Left cardiac atrium (tissue), 4 donors: ENCODE measurements around the gene RUNX2. TPM values are rescaled to one million over a fixed set of nuclear protein-coding genes. Genes with fewer than 3 reads are reported as not detected.

Experiments
- ATAC-seq, 2 donors: fragments of 200-7000 bp; cut with Tn5 transposase; one replicate each; pipeline ENCODE4 v1.9.1; 2020; ENCODE audit warnings: mild to moderate bottlenecking in 2 of 2, moderate library complexity in 2 of 2
- DNase-seq: peaks from one replicate; pipeline ENCODE4 v3.0.0-alpha.2; 2020
- intact Hi-C, 2 donors: fragments of 100-400 bp; cut with DNase I; formaldehyde crosslinking; loops; one replicate each; pipeline versions ENCODE4 v1.14.1 to v1.15.1; 2022 to 2023
- total RNA-seq, 2 donors: library from RNA; stranded (reverse); fragmentation: NEBNext Ultra II Directional; extraction: Animal tissue kit (Norgen Biotek cat#: 25700); gene quantifications; one replicate each; pipeline ENCODE4 v1.2.1, GENCODE V29; 2021
- donor health status: DM: no; HTN: yes; CAD: no.
- donor health status: DM: no; HTN: yes; CAD: no; lungs with severe emphysema.
- donor health status: DM: yes; HTN: yes; CAD: no.
- donor health status: Dilated cardiomyopathy.

RUNX2 gene
- total RNA-seq, 2 donors from 2014 or later, result 0.44 to 0.68 TPM

DNA sequence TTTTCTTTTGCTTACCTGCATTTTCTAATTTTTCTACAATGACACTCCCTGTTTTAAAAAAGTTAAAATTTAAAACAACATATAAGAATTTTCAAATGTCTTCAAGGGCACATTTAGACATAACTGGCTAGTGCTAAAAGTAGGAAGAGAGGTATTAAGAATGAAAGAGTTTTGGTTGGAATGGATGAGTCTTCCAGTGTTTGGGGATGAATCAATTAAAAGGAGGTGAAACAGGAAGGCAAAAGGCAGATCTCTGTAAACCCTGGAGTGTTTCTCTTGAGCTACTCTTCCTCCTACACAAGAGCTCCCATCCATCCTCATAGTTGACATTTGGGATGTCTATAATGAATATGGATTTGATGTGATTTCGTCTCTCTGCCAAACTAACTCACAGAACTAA lies 288.1 kb downstream of the RUNX2 start:
- ATAC-seq (no peak), DNase-seq (no peak)
- intact Hi-C loops, result no loop called here

DNA sequence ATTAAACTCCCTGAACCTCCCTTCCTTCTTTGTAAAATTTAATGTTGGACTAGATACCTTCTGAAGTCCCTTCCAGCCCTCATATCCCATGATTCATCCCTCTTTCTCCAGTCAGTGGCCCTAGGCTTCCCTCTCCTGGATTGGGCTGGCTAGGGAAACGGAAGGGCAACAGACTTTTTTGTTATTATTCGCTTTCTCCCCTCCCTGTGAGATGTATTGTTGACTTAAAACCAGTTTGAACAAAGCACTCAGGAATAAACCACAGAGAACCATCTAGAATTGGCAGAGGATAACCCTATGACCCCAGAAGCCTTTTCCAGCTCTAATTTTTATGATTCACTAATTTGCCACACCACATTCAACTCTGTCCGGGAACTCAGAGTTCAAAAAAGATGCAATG lies 289.3 kb downstream of the RUNX2 start:
- intact Hi-C loops, result no loop called here
- DNase-seq (no peak), ATAC-seq (no peak)

DNA sequence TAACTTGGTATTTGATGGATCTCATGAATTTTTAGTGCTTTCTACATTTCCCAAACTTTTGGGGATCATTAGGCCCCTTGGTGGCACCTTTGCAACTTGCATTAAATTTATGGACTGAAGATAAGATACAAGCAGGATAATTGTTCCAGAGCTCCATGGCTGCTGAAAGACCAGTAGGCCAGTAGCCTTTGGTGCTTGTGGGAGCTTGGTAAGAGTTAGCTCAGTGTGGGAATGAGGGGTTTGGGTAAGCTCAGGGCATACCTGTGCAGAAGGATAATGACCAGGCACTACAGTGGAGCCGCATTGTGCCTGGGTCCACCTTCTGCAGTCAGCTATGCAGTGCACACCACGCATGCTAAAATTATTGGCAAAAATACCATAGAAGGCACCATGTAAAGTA lies 290.1 kb downstream of the RUNX2 start:
- DNase-seq, result no peak
- ATAC-seq, result no peak
- intact Hi-C loops, result no loop called here

DNA sequence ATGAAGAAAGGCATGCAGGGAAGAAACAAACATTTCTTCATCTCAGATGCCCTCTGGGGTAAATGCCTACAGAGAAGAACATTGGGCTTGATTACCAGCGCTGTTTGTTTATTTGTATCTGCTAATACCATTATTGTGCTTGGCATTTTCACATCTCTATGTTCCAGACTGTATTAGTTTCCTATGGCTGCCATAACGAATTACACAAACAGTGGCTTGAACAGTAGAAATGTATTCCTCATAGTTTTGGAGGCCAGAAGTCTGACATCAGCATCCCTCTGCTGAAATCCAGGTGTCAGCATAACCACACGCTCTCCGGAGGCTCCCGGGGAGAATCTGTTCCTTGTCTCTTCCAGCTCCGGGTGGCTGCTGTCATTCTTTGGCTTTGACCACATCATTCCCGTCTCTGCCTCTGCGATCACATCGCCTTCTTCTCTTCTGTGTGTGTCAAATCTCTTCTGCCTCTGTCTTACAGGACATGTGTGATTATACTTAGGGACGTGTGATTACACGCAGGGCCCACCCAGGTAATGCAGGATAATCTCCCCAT lies 291.2 kb downstream of the RUNX2 start:
- no peak for ATAC-seq

DNA sequence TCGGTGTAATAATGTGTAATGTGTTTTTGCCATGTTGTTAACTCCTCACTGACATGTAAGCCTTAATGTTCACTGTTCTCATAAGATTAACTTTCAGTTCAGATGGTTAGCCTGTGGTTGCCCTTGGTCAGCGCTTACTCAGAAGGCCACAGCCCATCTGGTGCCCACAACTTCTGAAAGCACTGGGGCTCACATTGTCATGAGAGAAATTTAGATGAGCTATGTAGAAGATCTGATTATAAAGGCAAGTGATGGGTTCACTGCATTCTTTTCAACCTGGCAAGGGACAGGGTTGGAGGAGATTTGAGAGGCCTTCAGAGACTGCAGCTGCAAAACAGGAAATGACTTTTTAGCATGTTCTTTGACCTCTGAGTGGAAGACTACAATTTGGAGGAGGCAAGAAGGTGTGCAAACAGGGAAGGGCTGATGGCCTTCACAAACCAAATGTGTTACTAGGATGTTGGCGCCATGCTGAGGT lies 291.9 kb downstream of the RUNX2 start:
- intact Hi-C loops, result no loop called here
- no peak for ATAC-seq

More for the DNA sequence above, 291.2 kb downstream of the RUNX2 start:
- intact Hi-C loops, result no loop called here
- no peak for DNase-seq

DNA sequence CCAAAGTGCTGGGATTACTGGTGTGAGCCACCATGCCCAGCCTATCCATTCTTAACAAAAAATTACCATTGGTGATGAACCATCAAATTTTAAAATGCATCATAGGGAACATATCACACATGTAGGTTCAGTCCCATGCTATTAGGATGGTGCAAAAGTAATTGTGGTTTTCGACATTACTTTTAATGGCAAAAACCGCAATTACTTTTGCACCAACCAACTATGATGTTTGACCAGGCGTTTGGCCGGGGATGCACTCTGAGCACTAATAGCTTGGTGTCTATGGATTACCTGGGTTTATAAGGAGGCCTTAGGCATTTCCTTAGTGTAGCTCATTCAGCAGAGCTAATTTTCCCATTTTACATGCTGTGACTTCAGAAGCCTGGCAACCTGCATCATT lies 296.1 kb downstream of the RUNX2 start:
- DNase-seq (no peak), ATAC-seq (no peak)
- intact Hi-C loops, result no loop called here

More for the DNA sequence above, 291.9 kb downstream of the RUNX2 start:
- DNase-seq, result no peak

DNA sequence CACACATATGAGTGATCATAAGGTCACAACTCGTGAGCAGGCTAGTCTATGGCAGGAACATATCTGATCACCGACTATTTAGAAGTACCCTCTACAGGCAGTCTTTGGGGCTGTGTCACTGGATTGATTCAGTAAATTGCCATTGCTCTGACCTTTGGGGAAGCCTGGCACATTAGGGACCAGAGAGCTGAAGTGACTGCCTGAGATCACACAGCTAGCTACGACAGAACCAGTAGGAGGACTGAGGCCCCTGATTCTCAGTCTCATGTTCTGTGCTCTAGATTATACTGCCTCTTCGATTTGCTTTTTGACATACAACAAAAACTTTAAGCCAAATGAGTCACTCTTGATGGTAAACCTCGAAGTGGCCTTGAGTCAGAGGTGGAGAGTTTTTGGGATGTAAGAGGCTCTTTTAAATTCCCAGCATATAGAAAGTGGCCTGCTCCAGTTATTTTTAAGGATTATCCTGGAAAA lies 297.1 kb downstream of the RUNX2 start:
- intact Hi-C loops, result no loop called here
- ATAC-seq, result no peak
- no peak for DNase-seq

DNA sequence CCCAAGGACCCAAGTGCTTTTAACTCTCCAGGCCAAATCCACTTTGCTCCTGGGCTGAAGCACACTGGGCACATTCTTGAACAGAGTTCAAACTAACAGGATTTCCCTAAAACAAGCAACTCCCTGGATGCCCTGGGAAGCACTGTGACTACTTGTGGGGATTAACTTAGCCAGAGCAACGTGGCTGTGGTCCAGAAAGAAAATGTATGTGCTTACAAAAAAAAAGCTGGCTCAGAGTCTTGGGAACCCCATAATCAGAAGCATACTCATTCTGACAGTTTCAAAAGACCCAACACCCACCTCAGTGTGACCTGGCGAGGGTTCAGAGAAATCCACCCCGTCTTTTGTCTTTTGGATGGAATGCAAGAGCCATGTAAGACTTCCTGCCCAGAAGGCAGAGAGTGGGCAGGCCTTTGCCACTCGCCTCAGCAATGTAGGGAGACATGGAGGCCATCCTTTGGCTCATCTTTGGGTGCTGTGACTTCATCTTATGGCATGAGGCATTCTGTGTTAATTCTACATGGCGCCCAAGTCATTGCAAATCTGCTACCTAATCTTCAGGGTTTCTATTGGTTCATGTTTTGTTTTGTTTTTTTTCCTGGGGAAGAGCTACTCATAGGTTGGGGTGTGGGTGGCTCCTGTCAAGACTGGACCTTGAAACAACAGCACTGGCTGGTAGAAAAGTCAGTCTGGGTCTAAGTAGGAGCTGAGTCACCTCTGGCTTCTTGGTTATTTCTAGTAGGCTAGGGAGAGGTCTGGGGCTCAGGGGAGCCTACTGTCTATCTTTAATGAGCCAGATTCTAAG lies 298.2 kb downstream of the RUNX2 start:
- intact Hi-C loops, result no loop called here
- DNase-seq, result no peak
- ATAC-seq, result no peak

DNA sequence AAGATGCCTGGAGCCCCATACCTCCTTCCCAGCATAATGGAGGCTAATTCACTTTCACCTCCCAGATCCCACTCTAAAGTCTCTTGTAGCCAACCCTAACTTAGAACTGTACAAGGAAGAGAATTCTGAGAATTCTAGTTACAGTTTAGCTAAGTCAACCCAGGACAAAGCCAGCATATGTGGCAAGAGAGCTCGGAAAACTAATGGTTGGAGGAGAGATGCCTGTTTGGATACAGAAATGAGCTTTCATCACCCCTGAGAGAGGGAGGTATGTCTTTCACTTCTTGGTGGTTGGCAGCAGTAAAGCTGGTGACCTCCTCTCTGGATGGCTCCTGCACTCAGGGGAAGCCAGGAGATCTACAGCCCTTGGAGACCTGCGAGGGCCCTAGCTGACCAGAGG lies 302.2 kb downstream of the RUNX2 start:
- DNase-seq, result no peak
- intact Hi-C loops, result no loop called here
- ATAC-seq, result no peak

DNA sequence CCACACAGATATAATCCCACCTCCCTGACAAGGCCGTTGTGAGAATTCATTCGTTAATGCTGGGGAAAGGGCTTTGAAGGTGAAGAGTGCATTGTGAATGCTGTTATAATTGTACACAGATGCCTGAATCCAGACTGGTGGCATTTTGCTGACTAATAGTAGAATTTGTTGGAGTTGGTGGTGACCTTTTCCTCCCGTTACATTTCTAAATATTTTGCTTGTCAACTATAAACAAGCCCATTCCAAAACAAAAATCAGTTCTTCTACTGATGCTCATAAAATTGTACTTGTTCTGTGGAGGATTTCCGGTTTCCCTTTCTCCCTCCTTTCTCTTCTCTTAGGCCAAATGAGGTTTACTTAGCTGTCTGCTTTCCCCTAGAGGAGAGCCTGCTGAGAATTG lies 302.7 kb downstream of the RUNX2 start:
- DNase-seq, result no peak
- no peak for ATAC-seq
- intact Hi-C loops, result no loop called here

DNA sequence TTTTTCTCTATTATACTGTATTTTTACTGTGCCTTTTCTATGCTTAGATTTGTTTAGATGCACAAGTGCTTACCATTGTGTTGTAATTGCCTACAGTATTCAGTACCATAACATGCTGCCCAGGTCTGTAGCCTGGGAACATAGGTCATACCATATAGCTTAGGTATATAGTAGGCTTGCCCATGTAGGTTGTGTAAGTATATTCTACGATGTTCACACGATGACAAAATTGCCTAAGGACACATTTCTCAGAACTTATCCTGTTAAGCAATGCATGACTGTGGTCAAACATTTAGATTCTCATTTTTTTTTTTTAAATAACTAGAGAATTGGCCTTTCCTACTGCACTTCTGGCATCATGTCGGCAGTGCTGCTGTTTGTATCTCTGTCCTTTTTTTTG lies 303.3 kb downstream of the RUNX2 start:
- intact Hi-C loops, result no loop called here
- ATAC-seq (no peak), DNase-seq (no peak)

DNA sequence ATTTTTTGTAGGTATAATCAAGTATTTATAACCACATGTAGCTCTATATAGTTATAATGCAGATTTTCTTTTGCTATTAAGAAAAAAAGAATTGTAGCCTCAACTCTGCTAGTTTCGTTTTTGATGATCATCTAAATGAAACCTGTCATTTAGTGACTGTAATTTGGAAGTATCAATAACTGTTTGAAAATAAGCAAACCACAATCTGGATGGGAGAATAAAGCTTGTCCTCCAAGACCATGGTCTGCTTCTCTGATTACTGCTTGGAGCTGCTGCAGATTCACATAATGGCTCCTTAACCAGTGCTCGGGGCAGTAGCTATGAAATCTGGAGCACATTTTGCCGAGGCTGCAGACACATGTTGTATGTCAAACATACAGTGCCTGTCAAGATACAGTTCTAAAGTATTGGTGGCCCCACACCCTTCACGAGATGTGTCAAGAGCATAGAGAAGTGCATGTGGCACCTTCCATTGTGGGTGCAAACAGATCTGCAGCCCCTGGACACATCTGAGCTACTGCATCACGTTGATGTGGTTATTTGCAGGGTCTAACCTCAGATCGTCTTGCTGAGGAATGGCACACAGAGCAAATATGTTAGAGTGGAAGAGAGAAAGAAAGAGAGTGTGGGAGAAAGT lies 305.3 kb downstream of the RUNX2 start:
- no peak for DNase-seq

DNA sequence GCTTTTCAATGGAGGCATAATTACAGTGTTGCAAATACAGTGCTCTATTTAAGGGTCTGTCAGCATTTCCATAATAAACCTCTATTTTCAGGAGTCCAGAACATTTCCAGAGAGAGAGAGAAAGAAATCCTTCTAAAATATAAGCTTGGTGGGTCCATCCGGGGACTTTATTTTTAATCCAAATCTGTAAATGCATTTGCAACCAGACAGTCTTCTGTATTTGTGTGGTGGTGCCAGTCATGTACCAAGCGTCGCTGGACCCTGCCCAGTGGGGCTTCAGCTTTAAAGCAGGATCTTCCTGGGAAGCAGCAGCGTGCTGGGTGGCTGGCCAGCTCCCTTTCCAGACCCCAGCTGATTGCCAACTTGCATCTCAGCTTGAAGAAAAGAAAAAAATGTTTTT lies 306.1 kb downstream of the RUNX2 start:
- DNase-seq (no peak), ATAC-seq (no peak)
- intact Hi-C loops, result no loop called here

More for the DNA sequence above, 305.3 kb downstream of the RUNX2 start:
- intact Hi-C loops, result no loop called here
- no peak for ATAC-seq

DNA sequence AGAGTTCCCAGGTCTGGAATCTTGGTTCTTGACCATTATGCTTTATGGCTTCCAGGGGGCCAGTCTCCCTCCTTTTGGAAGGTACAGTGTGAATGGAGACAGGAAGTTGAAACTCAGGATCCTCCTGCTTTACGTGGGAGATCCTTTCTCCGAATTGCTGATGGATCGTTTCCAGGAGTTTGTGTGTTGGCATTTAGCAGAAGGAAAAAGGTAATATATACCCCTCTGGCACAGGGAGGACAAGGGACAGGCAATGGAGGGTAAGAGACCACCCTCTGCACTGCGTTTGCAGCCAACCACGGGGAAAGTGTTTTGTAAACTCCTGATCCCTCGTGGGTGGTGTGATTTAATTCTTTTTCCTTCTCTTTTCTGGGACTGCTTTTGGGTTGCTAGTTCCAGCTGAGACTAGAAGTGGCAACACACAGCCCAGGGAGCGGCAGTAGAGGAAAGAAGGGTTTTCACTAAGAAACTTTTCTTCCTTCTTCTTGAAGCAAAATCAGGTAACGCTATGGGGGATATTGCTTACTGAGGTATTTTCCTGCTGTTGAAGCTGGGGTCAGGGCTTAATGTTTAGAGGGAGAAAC lies 307.2 kb downstream of the RUNX2 start:
- intact Hi-C loops, result no loop called here
- ATAC-seq (no peak), DNase-seq (no peak)

DNA sequence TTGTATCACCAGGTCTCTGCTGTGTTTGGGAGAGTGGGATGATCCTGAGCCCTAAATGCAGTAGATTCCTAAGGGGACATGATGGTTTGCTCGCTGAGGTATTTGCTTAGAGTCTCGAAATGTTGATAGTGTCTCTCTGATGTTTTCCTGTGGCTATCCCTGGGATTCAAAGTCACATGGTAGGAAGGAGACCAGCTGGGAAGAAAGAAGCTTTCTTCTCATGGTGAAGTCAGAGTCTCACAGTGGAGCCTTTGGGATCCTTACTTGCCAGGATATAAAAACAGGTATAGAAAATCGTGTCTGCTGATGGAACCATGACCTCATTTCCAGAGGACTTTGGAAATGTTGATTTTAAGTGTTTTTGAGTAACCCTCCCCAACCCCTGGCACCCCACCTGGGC lies 308.9 kb downstream of the RUNX2 start:
- ATAC-seq (no peak), DNase-seq (no peak)
- intact Hi-C loops, result no loop called here

DNA sequence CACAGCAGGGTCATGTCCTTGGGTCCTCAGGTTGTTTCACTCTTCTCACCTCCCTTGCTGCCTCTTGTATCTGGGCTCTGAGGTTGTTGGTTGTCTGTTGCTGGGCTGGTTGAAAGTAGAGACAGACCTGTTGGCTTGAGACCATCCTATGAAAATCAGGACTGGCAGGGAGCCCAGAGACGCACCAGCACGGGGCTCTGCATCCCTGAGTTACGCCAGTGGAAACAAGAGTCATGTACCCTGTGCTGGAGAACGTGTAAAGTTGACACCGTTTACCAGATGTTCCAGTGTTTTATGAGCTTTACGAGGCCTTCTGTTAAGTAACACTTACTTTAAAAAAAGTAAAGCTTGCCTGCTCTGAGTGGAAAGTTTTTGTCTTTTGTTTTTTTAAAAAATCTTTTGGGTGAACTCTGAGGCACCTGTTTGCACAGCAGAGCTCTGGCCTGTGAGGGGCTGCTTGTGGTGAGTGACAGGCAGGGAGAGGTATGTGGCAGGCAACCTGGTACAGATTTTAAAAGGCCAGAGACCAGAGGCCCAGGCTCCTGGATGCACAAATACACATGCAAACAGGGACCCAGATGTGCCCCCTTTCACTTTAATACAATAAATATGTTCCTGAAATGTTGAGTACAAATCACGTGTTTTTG lies 309.6 kb downstream of the RUNX2 start:
- DNase-seq (no peak), ATAC-seq (no peak)
- intact Hi-C loops, result no loop called here

DNA sequence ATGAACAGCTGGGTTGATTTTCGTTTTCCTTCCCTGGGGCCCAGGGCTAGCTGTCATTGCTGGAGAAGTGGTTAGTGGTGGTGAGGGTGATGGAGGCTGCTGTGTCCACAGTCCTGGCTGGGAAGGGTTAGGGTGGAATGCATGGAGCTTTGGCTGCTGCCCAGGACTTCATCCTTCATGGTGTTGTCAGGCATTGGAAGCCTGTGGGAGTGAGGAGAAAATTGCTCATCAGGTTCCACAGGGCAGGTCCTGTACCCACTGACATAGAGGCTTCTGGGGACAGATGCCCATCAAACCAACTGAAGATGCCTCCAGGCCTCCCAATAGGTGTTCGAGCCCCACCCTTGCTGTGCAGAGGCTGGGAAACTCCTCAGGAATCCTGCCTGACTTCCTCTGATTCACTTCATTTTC lies 312.0 kb downstream of the RUNX2 start:
- DNase-seq, result no peak
- intact Hi-C loops, result no loop called here

DNA sequence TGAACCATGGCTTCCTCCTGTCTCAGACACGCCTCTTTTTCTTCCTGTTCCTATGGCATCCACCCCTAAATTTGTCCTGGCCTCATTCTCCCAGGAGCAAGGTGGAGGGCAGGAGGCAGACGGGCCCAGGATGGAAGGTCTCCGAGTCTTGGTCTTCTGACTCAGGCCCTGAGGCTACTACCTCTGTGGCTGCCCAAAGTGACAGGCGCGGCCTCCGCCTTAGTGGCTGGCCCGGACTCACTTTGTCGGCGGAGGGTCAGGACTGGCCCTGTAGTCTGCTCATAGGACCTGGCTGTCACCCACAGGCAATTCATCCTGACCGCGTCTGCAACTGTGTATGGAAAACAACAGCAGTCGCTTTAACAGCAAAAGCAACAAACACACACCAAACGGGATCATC lies 312.7 kb downstream of the RUNX2 start:
- intact Hi-C loops, result no loop called here

More for the DNA sequence above, 312.0 kb downstream of the RUNX2 start:
- ATAC-seq, result no peak

DNA sequence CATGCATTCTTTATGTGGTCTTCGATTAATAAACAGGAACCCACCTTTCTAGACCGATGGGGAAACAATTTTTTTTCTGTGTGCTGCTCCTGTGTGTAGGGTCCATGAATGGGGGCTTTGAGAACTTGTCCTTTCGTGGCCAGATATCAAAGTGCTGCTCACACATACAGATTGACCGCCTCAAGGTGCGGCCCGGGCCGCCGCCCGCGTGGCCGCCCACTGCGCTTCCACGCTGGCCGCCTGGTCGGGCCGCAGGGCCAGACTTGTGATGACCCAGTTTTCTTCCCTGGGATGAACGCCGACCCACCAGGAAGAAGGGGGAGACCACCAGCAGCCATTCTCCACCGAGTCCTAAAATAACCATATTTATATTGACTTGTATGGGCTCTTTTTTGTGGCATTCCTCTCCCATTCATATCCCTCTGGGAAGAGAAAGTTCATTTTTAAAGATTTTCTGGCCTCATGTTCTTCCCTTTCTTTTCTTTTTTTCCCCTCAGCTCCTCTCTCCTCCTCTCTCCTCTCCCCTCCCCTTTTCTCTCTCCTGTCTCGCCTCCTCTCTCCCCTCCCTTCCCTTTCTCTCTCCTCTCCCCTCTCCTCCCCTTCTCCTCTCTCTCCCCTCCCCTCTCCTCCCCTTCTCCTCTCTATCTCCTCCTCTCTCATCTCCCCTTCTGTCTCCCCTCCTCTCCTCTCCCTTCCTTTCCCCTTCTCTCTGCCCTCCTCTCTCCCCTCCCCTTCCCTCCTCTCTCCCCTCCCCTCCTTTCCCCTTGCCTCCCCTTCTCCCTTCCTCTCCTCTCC lies 314.4 kb downstream of the RUNX2 start:
- intact Hi-C loops, result no loop called here
- ATAC-seq (no peak), DNase-seq (no peak)

More for the DNA sequence above, 312.7 kb downstream of the RUNX2 start:
- DNase-seq, result no peak
- no peak for ATAC-seq
